CD4-positive, alpha-beta T cell treated with Interleukin-15 for 4 hours (primary cell): ENCODE results near the gene CFAP46.
"Not testable (repeated sequence)": the region's sequence is repeated elsewhere in the genome, so short reads cannot be mapped to it uniquely, and the experiment has no call there.

Source experiments
- DNase-seq: peaks from one replicate; pipeline ENCODE4 v3.0.0-alpha.2; 2020; ENCODE audit warnings: low spot score

CFAP46 gene

DNA sequence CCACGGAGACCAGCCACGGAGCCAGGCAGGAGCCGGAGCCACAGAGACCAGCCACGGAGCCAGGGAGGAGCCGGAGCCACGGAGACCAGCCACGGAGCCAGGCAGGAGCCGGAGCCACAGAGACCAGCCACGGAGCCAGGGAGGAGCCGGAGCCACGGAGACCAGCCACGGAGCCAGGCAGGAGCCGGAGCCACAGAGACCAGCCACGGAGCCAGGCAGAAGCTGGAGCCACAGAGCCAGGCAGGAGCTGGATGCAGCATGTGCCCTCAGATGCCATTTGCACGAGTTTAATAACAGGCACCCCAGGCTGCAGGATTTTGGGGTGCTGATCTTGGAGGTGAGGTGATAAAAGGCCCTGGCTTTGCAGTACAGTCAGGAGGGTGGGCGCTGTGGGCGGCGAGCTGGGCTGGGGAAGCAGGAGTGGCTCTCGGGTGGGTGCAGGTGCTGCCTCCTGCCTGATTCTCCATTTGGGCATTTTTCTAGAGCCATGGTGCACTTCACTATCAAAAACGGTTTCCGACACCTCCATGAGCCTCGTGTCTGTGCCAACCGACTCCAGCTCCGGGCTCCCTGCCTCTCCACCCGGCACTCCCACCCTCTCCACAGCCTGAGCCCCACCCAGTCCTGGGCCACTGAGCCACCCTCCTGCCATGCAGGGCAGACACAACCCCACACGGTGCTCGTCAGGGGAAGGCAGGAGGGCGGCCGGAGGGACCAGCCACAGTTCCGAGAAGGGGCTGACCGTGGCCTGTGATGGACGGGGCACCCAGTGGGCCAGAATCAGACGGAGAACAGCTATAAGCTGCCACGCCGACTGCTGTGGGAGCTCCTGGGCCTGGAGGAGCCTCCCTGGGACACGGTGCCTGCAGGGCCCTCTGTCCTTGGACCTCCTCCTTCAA lies 115.6 kb downstream of the CFAP46 start:
- no peak for DNase-seq

DNA sequence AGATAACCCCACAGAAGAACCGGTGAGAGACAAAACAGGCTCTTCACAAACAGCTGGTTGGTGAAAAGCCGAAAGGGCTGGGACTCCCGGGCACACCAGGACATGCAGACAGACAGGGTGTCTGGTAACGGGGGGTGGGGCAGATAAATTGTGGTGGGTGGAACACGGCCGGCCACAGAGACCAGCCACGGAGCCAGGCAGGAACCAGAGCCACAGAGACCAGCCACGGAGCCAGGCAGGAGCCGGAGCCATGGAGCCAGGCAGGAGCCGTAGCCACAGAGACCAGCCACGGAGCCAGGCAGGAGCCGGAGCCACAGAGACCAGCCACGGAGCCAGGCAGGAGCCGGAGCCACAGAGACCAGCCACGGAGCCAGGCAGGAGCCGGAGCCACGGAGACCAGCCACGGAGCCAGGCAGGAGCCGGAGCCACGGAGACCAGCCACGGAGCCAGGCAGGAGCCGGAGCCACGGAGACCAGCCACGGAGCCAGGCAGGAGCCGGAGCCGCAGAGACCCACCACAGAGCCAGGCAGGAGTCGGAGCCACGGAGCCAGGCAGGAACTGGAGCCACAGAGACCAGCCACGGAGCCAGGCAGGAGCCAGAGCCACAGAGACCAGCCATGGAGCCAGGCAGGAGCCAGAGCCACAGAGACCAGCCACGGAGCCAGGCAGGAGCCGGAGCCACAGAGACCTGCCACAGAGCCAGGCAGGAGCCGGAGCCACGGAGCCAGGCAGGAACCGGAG lies 116.4 kb downstream of the CFAP46 start:
- DNase-seq, result not testable (repeated sequence)

DNA sequence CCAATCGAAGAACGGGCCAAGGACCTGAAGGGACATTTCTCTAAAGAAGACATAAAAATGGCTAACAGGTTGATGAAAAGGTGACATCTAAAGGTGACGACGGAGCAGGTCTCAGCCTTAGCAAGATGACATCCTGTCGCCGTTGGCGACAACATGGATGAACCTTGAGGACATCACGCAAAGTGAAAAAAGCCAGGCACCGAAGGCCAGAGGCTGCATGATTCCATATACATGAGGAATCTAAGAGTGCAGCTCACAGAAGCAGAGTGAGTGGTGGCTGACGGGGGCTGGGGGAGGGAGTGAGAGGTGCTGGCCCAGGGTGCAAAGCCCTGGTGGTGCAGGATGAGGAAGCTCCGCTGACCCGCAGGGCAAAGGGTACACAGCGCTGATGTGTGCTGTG lies 122.3 kb downstream of the CFAP46 start:
- DNase-seq, result no peak

DNA sequence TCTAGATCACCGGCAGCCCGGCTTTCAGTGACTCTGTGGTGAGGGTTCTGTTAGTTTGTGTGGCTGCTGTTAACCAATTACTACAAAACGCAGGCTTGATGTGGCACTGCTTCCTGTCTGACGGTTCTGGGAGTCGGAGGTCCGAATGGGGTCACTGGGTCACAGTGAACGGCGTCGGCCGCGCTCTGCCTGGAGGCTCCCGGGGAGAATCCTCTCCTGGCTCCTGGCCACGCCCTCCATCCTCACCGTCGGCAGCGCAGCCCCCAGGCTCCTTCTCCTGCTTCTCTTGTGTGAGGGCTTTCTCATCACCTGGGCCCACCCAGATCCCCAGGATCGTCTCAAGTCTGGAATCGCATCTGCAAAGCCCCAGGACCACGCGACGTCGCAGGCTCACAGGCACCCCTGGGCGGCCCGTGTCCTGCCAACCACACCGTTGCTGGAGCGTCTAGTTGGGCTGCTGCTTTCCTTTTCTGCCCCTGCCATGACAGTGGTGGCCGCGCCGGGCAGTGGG lies 124.6 kb downstream of the CFAP46 start:
- no peak for DNase-seq

DNA sequence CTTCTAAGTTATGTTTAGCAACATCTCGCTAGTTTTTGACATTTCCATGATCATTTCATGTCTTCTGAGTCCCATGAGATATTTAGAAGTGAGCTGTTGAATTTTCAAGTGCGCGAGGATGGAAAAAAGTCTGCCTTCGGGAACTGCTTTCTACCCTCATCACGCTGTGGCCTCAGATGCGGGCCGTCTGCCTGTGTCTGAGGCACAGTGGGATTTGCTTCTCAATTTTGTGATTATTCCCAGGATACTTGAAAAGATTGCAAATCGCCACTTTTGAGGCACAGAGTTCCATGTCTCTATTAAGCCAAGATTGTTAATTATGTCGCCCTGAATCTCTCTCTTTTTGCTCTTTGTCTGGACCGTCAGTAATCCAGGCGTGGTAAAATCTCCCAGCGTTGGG lies 125.7 kb downstream of the CFAP46 start:
- DNase-seq, result no peak

DNA sequence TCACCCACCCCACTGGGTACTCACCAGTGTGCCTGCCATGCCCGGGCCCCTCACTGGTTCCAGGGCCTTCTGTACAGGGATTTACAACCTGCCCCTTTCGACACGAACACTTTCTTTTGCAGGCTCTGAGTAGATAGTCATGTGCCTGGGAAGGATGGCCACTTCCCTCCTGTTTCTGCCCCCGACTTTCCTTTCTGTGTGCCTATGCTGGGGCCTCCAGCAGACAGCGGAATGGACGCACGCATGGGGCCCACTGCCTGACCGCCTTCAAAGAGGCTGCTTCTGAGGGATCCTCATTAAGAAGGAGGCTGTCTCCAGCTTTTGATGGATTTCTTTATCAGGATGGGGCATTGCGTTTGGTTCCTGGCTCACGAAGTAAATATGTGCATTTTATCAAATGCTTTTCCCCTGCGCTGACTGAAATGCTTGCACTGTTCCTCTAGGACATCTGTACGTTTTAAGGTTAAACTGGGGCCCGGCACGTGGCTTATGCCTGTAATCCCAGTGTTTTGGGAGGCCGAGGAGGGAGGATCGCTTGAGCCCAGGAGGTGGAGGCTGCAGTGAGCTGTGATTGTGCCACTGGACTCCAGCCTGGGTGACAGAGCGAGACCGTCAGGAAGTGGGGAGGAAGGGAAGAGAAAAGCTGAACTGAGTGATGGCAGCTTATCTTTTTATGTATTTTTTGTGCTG lies 127.1 kb downstream of the CFAP46 start:
- DNase-seq, result no peak

DNA sequence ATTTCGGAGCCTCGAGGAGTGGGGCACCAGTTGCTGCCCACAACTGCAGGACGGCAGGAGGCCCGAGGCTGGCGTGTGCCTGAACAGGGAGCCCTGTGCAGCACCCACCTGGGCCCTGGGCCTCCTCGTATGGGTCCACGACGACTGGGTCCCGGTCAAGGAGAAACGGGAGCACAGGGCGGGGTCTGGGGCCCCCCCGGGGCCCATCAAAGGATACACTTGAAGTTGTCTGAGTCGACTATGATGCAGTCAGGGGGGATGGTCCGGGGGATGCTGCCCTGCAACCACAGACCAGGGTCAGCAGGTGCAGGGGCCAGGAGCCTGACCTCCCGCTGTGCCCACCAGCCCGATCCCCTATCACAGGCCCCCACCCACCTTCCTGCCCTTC lies 127.9 kb downstream of the CFAP46 start:
- DNase-seq, result no peak

DNA sequence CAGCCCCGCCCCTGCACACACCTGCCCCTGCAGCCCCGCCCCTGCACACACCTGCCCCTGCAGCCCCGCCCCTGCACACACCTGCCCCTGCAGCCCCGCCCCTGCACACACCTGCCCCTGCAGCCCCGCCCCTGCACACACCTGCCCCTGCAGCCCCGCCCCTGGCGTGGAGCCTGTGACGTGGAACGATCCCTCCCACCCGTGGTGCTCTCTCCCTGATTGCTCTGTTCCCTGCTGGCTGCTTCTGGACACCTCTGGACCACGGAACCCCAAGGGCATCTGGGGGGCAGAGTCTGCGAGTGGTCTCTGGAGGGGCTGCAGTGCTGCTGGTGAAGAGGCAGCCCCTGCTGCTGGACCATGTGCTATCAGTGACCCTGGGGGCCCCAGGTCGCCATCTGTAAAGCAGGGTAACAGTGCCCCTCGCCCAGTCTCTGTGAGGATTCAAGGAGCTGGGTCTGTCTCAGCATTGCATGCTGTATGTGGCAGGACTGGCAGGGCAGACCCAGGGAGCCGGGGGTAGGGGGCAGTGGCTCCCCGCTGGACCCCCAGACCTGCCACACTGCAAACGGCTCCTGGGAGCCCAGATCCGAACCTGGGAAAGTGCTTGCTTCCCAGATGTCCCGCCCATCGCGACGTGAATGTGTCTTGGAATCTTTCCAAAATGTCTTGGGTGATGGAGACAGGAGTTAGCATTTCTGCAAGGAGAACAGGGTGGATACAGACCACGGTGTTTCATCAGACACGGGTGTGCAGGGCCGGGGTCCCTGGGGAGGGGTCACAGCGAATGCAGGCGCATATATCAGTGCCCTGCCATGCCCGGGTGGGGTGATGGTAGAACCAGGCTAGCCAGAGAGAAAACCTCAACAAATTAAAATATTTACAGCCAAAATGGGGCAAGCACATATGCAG lies 128.6 kb downstream of the CFAP46 start:
- no peak for DNase-seq

DNA sequence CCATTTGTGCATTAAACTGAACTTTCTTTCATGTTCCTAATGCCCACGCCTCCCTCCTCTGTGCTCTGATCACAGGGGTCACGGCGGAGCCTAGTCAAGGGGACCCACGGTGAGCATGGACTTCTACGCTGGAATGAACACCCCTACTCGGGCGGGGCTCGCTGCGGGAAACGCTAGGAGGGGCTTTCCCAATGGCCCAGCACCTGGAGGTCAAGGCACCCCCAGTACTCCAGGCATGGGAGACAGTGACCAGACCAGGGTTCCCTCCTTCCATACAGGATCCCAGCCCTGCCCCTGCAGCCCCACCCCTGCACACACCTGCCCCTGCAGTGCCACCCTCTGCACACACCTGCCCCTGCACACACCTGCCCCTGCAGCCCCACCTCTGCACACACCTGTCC lies 129.4 kb downstream of the CFAP46 start:
- DNase-seq, result no peak

DNA sequence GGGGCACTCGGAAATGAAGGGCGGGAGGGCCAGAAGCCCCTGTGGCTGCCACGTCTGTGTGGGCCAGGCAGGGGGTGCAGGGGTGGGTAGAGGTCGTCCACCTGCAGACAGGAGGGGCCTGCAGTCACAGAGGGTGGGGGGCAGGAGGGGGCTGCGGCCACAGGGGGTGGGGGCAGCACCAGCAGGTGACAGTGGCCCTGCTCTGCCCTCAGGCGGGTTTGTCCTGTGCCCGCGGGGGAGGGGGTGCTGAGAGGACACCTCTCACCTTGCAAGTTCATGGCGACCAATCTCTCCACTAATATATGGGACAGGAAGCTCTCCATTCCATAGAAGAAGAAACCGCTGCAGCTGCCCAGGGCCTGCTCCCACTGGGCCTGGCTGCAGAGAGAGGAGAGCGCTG lies 129.8 kb downstream of the CFAP46 start:
- DNase-seq, result no peak

DNA sequence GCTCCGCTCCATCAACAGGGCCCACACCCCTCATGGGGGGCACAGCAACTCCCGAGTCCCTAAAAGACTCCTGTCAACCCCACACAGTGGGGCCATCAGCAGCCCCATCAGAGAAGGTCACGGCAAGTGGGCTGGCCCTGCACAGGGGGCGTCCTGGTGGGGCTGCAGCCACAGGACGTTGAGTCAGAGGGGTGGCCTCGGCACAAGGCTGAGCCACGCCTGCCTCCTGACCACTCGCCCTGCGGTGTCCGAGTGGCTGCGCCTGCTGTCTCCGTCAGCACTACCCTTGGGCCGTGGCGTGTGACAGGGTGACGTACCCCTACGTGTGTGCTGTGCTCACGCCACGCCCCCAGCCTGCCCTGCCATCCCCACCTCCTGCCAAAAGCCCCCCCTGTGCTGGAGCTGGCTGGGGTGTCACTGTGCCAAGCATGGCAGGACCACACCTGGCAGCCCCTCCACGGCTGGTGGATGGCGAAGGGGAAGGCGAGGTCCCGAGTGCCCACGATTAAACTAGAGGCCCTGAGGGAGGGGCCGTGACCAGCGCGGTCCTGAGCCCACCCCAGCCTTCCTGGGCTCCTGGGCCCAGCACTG lies 130.4 kb downstream of the CFAP46 start:
- no peak for DNase-seq

DNA sequence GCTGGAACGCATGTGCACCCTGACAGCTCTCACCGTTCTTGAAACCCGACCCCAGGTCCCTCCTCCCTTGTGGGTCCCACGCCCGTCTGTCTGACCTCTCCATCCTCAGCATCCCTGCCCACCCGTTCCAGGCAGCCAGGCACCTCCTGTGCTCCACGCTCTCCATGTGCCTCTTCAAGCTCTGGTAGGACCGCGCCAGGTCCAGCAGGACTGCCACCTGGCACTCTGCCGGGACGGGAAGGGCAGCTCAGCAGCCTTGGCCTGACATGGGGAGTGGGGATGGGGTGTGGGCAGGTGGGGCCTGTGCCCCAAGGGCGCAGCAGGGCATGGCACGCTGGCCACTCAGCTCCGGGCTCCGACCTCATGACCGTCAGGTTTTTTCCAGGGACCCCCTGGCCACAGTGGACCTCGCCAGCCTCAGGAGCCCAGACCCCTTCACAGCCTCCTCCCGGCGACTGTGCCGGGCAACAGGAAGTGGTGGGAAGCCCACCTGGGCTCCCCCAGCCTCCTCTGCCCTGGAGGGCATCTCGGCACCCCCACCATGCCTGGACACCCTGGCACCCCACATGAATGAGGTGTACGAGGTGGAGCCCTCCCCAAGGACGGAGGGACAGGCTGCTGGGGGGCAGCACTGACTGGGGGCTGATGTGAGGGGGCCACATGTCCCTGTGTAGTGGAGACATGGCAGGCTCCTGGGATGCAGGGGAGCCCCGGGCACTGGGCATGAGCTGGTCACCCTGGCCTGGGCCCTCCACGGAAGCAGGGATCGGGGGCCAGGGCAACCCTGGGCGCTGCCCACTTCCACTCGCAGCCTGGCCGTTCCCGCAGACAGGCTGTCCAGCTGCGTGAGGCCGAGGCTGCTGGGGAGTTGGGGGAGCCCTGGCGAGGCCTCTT lies 131.3 kb downstream of the CFAP46 start:
- DNase-seq, result no peak

DNA sequence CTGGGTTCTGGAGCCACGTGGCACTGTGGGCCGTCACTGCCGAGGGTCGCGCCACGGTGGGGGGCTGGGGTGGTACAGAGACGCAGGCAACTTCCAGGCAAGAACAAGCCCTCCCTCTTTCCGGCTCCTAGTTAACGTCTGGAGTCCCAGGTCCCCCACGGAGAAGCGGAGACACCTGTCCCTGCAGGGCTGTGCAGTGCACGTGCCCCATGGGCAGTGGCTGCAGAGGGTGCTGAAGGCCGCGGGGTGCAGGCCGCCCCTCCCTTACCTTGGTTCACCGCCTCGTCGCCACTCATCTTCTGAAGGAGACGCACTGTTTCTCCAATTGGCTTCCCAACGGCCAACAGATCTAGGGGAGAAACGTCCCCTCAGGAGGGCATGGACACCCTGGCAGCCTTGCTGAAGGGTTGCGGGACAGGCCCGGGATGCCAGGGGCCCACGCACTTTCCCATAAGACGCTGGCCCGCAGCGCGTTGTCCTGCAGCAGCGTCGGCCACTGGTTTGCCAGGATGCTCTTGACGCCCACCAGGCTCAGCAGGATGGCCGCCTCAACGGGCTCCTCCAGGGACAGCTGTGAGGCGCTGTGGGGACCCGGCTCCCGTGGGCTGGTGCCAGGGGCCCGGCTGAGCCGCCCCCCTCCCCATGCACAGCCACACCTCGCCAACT lies 132.1 kb downstream of the CFAP46 start:
- DNase-seq, result no peak

DNA sequence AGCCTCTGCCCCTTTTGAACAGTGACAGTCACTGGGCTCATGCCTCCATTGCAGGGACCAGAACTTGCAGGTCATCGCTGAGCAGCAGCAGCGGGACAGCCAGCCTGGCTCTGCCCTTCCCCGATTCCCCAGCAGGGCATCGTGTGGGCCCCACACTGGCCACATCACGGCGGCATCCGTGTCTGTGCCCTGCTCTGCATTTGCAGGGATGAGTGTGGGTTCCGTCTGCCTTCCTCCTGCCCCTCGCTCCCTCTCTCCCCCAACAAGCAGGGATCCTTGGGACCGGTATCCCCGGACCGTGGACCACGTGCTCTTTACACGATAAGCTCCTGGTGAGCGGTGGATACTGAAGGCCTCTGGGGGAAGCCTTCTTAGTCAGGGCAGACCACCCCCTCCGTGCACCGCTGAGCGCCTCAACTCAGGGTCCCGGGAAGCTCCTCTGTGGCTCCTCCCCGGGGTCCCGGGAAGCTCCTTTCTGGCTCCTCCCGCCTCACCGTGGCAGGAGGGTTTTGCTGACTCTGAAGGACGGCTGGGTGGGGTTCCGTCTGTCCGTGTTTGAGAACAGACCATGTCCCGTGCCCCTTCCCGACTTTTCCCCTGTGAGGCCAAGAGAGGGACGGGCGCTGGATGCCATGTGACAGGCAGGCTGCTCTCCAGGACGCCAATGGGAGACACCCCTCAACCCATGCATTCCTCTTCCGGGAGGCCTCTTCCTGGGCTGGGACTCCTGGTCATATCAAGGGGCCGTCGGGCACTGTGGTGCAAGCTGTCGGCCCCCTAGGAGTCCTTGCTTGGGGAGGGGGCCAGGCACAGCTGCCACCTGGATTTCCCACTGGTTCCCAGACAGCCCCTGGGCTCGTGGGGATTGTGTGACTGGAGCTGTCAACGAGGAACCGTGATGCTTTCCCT lies 132.9 kb downstream of the CFAP46 start:
- no peak for DNase-seq

DNA sequence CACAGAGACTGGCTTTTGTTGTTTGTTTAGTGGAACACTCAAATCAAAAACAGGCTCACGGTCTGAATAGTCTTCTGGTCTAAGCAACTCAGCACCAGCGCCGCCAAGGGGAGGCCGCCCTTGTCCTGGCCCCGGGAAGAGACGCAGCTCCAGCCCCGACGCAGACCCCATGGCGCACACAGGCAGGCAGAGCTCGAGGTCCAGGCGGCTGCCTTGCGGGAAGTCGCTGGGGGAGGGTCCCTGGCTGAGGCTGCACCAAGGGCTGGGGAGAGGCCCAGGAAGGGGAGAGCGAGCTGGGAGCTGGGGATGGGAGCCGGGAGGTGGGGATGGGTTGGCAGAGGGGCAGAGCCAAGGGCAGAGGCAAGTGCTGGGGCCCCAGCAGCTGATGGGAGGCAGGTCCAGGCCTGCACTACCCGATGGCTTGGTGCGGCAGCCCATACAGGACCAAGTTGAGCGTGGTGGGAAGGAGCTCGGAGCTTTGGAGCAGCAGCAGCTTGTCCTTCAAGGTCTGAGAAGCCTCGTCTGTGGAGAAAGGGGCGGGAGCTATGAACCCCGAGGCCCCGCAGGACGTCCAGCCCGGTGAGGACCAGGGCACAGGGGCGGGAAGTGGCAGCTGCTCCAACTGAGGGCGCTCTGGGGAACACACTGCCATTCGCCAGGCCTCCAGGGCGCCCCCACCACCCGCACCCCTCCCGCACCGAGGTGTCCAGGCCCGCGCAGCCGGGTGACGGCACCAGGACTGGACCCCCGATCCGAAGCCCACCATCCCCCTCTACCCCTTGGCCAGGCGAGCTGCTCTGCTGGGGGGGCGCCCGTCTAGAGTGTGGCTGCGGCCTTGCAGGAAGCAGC lies 133.8 kb downstream of the CFAP46 start:
- DNase-seq, result no peak

DNA sequence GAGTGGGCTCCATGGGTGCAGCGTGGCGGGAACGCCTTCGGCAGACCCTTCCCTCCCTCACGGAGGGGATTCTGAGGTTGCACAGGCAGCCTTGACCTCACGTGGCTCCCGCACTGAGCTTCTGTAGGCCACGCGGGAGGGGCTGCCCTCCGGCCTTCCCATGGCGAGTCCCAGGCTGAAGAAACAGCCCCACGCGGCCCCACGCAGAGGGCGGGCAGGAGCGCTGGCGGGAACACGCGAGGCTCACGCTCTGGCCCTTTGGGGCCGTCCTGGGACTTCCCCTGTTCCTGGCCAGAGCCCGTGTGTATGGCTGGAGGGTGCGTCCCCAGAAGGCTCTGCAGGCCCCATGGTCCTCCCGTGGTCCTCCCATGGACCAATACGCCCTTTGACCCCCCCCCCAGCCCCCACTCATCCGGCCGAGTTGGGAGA lies 134.7 kb downstream of the CFAP46 start:
- no peak for DNase-seq

DNA sequence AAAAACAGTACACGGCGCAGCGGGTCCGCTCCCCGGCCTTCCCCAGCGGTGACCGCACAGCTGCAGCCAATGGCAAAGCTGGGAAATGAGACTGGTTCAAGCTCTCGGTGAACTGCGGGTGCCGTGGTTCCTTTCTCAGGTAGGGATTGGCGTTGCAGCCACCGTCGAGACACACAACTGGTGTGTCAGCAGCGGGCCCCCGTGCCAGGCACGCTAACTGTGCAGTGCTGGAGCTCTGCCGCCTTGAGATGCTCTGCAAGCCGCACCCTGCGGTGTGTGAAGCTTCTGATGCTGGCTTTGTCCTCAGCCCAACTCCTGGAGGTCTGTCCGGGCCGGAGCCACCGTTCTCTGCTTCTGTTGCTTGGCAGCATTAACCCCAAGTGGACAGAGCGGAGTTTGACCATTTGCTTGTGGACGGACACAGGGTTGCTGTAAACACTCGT lies 135.8 kb downstream of the CFAP46 start:
- no peak for DNase-seq
